Right renal pelvis (tissue), 4 donors: ENCODE measurements around the gene TP63. TPM values are rescaled to one million over a fixed set of nuclear protein-coding genes. Genes with fewer than 3 reads are reported as not detected.

ENCODE experiments used
- DNase-seq, 4 donors: peaks; one replicate each; pipeline ENCODE4 v3.0.0-alpha.2; 2013; ENCODE audit warnings: low read depth in 4 of 4, low spot score in 3 of 4, missing footprints in 1 of 4
- polyA plus RNA-seq, 4 donors: library from polyadenylated mRNA; unstranded; fragments of 120-200 nt; gene quantifications; one replicate each; pipeline ENCODE4 v1.2.1, GENCODE V29; 2013; ENCODE audit not compliant: insufficient read length in 4 of 4

TP63 gene
- polyA plus RNA-seq, 4 donors: 0.91 to 3.1 (median 1.7) TPM

GRCh38 chr3:189842681-189843602 lies 211.8 kb downstream of the TP63 start:
- no peak for DNase-seq

- no peak for DNase-seq
Observed at GRCh38 chr3:189845069-189845468, 213.9 kb downstream of the TP63 start.

- no peak for DNase-seq
Observed at GRCh38 chr3:189848395-189849040, 217.3 kb downstream of the TP63 start.

GRCh38 chr3:189849262-189849661 lies 218.1 kb downstream of the TP63 start:
- DNase-seq: no peak

- no peak for DNase-seq
Observed at GRCh38 chr3:189851682-189852081, 220.5 kb downstream of the TP63 start.

DNA sequence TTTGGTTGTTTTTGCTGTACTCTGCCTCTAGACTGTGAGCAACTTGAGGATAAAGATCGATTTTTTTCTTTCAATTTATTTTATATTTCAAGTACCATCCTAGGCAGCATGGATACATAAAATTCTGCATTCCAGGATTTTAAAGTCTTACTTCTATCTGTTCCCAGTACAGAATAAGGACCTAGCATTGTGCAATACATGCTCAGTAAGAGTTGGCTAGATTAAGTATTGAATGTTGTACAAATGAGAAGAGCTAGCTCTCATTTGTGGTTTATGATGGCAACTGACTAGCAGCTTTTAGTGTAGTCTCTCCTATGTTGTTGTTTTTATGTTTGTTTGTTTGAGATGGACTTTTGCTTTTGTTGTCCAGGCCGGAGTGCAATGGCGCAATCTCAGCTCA lies 222.7 kb downstream of the TP63 start:
- no peak for DNase-seq

GRCh38 chr3:189860296-189860695 lies 229.1 kb downstream of the TP63 start:
- DNase-seq: no peak

- no peak for DNase-seq
Observed at GRCh38 chr3:189862385-189862998, 231.3 kb downstream of the TP63 start.

GRCh38 chr3:189863031-189863430 lies 231.8 kb downstream of the TP63 start:
- DNase-seq: no peak

GRCh38 chr3:189868061-189868460 lies 236.9 kb downstream of the TP63 start:
- DNase-seq: no peak

DNA sequence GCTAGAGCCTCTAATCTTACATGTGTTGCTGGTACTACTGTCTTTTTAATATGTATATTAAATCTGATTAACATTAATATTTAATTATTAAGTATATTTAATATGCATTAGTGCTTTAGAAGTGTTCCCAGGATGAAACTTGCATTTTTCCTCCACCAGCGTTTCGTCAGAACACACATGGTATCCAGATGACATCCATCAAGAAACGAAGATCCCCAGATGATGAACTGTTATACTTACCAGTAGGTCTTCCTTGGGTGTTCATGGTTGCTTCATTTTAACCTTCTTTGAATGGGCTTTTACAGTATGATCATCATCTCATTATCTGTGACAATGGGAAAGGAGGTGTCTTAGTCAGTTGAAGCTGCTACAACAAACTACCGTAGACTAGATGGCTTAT lies 238.0 kb downstream of the TP63 start:
- DNase-seq: no peak

DNA sequence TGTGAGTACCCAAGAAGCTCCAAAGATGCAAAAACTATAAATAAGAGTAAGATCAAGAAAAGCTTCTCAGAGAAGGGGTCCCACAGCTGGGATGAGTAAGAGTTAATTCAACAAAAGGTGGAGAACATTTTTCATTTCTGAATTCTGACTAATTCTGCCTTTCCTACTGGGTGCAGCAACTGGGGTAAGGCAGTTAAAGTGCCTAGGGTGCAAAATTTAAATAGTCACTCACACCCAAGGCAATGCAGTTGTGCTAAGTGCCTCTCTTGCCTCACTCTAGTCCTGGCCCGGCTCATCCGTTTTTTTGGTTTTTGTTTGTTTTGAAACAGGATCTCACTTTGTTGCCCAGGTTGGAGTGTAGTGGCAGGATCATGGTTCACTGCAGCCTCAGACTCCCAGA lies 240.2 kb downstream of the TP63 start:
- no peak for DNase-seq

DNA sequence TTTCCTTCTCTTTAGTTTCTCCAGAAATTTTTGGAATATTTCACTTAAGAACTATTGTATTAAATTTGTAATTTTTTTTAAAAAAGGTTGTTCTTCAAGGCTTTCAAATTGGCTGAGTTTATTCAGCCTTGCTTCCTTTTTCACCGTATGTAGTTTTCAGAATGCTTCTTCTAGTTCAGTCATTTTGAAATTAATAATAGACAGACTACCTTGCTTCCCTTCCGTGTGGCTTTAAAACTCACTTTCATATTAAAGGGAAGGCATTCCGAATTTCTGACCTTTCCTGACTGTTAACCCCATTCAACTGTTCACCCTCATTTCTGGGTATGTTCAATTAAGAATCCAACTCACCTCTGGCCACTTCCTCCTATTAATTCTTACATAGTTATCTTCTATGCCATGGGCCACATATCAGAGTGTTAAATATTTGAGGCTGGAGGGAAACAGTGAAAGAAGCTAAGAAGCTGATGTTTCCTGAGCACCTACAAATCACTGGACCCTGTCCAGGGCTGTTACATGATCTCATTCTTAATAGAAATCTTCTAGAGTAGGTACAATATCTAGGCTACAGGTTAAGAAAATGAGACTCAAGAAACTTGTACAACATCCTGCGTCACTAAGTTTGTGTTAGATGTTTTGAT lies 252.0 kb downstream of the TP63 start:
- DNase-seq: no peak

- no peak for DNase-seq
Observed at GRCh38 chr3:189890496-189890895, 259.3 kb downstream of the TP63 start.

DNA sequence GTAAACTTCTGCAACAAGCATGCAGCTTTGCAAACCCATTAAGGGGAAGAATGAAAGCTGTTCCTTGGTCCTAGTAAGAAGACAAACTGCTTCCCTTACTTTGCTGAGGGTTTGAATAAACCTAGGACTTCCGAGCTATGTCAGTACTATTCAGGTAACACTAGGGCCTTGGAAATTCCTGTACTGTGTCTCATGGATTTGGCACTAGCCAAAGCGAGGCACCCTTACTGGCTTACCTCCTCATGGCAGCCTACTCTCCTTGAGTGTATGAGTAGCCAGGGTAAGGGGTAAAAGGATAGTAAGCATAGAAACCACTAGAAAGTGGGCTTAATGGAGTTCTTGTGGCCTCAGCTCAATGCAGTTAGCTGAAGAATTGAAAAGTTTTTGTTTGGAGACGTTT lies 265.3 kb downstream of the TP63 start:
- DNase-seq: no peak

DNA sequence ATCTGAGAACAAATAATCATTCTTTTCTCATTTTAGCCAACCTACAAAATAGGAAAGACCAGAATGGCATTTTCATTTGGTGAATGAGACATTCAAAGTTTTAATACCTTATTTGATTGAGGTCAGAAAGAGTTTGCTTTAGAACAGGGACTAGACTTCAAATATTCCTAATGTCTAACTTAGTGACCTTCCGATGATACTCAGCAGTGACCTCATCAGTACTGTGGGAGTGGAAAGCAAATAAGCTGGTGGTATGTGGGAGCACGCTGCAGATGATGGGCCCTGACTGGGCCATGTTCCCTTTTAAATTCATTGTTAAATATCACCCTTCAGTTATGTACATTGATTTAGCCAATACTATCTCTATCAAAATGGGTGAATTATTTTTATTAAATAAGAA lies 266.2 kb downstream of the TP63 start:
- DNase-seq: no peak

GRCh38 chr3:189898559-189899153 lies 267.5 kb downstream of the TP63 start:
- no peak for DNase-seq

DNA sequence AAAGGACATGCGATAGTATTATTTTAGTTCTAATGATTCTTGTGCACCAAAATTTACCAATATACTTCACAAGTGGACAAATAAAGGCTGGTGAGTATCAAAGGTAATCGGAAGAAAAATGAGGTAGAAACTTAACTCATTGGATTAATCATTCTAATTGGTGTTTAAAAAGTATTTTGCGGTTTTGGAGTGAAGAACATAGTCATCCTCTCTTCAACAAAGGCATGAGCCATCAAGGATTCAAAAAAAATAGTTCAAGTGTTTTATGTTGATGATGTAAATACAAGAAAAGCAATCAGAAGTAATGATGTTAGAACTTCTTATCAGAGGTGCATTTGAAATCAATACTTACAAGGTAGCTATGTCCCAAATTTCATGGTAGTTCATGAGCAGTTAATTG lies 268.0 kb downstream of the TP63 start:
- DNase-seq: no peak

GRCh38 chr3:189900578-189900977 lies 269.4 kb downstream of the TP63 start:
- no peak for DNase-seq

- no peak for DNase-seq
Observed at GRCh38 chr3:189901481-189901880, 270.3 kb downstream of the TP63 start.
